Skeletal muscle tissue (tissue), 4 donors: ENCODE results near the gene TTC21A. TPM values are rescaled to one million over a fixed set of nuclear protein-coding genes. Genes with fewer than 3 reads are reported as not detected.

Experiments used
- H3K27ac ChIP-seq: one replicate; pipeline ENCODE4 v1.7.0; 2013; ENCODE audit warnings: mild to moderate bottlenecking, low read depth, low read length, inconsistent platforms
- H3K27me3 ChIP-seq, 3 donors: one replicate each; pipeline ENCODE4 v1.7.0; 2013; ENCODE audit warnings: low read length in 3 of 3; ENCODE audit not compliant: control insufficient read depth in 3 of 3, insufficient read depth in 3 of 3
- H3K36me3 ChIP-seq, 3 donors: one replicate each; pipeline ENCODE4 v1.7.0; 2013; ENCODE audit warnings: low read length in 3 of 3; ENCODE audit not compliant: control insufficient read depth in 3 of 3, insufficient read depth in 3 of 3
- H3K4me1 ChIP-seq, 3 donors: one replicate each; pipeline ENCODE4 v1.7.0; 2013; ENCODE audit warnings: low read length in 3 of 3, mild to moderate bottlenecking in 3 of 3; ENCODE audit not compliant: control insufficient read depth in 3 of 3, insufficient read depth in 3 of 3
- H3K4me3 ChIP-seq, 3 donors: one replicate each; pipeline ENCODE4 v1.7.0; 2013; ENCODE audit warnings: low read length in 3 of 3
- H3K9ac ChIP-seq, 3 donors: one replicate each; pipeline ENCODE4 v1.7.0; 2013; ENCODE audit warnings: low read length in 3 of 3, mild to moderate bottlenecking in 3 of 3, moderate library complexity in 2 of 3, low read depth in 1 of 3
- H3K9me3 ChIP-seq, 3 donors: one replicate each; pipeline ENCODE4 v1.7.0; 2013; ENCODE audit warnings: low read length in 3 of 3; ENCODE audit not compliant: control insufficient read depth in 3 of 3
- total RNA-seq: library from RNA; depleted of rRNA; stranded (reverse); fragments of >200 nt; gene quantifications from one replicate; pipeline ENCODE4 v1.2.3, GENCODE V29; 2014
- donor health status: Osteomylitis.

The TTC21A gene
- total RNA-seq, 1 donor from 2014 or later, result 1.0 TPM

- Histone ChIP-seq H3K27ac (no peak overlapping the region), H3K9ac (no peak overlapping the region), H3K27me3 (no peaks in the 10 kb centered on the region), H3K36me3 (peaks cover 18 to 64% (median 48%) of the 10 kb centered on the region in 3 donors), H3K4me1 (no peaks in the 10 kb centered on the region), H3K9me3 (no peaks in the 10 kb centered on the region), H3K4me3 (no peak overlapping the region)
Measured at GRCh38 chr3:39079530-39079929, 27.9 kb upstream of the TTC21A start.

- Histone ChIP-seq H3K9me3 (no peaks in the 10 kb centered on the region), H3K36me3 (peaks cover 15 to 61% (median 43%) of the 10 kb centered on the region in 3 donors), H3K4me1 (no peaks in the 10 kb centered on the region), H3K4me3 (no peak overlapping the region), H3K9ac (no peak overlapping the region), H3K27me3 (no peaks in the 10 kb centered on the region), H3K27ac (no peak overlapping the region)
Measured at GRCh38 chr3:39080026-39080425, 27.5 kb upstream of the TTC21A start.

GRCh38 chr3:39082666-39083313 is 24.7 kb upstream of the TTC21A start:
- Histone ChIP-seq H3K27ac (no peak overlapping the region), H3K4me3 (no peak overlapping the region), H3K4me1 (no peaks in the 10 kb centered on the region), H3K36me3 (peaks cover 19 to 55% (median 44%) of the 10 kb centered on the region in 3 donors), H3K9me3 (no peaks in the 10 kb centered on the region), H3K9ac (no peak overlapping the region), H3K27me3 (no peaks in the 10 kb centered on the region)

- peaks cover 43 to 63% (median 58%) of the 10 kb centered on the region in 3 donors for H3K36me3 ChIP-seq
- H3K4me1 ChIP-seq, result no peaks in the 10 kb centered on the region
- no peaks in the 10 kb centered on the region for H3K27me3 ChIP-seq
- H3K27ac ChIP-seq, result no peak overlapping the region
- H3K9ac ChIP-seq, result no peak overlapping the region
- no peaks in the 10 kb centered on the region for H3K9me3 ChIP-seq
- no peak overlapping the region for H3K4me3 ChIP-seq
Measured at GRCh38 chr3:39086144-39086543, 21.3 kb upstream of the TTC21A start.

- no peak overlapping the region for H3K9ac ChIP-seq
- H3K9me3 ChIP-seq, result no peaks in the 10 kb centered on the region
- H3K4me3 ChIP-seq, result no peak overlapping the region
- H3K27ac ChIP-seq, result no peak overlapping the region
- no peaks in the 10 kb centered on the region for H3K4me1 ChIP-seq
- H3K36me3 ChIP-seq, result peaks cover 56 to 74% (median 71%) of the 10 kb centered on the region in 3 donors
- H3K27me3 ChIP-seq, result no peaks in the 10 kb centered on the region
Measured at GRCh38 chr3:39088456-39088855, 19.0 kb upstream of the TTC21A start.

GRCh38 chr3:39088889-39089288 is 18.6 kb upstream of the TTC21A start:
- Histone ChIP-seq H3K27ac (no peak overlapping the region), H3K4me1 (no peaks in the 10 kb centered on the region), H3K4me3 (no peak overlapping the region), H3K9me3 (no peaks in the 10 kb centered on the region), H3K36me3 (peaks cover 53 to 78% (median 74%) of the 10 kb centered on the region in 3 donors), H3K27me3 (no peaks in the 10 kb centered on the region), H3K9ac (no peak overlapping the region)

- Histone ChIP-seq H3K36me3 (peaks cover 67 to 86% (median 82%) of the 10 kb centered on the region in 3 donors), H3K4me3 (no peak overlapping the region), H3K9ac (no peak overlapping the region), H3K4me1 (no peaks in the 10 kb centered on the region), H3K27ac (no peak overlapping the region), H3K9me3 (no peaks in the 10 kb centered on the region), H3K27me3 (no peaks in the 10 kb centered on the region)
Measured at GRCh38 chr3:39090922-39091321, 16.6 kb upstream of the TTC21A start.

- Histone ChIP-seq H3K4me3 (no peak overlapping the region), H3K9me3 (no peaks in the 10 kb centered on the region), H3K9ac (no peak overlapping the region), H3K27me3 (no peaks in the 10 kb centered on the region), H3K27ac (no peak overlapping the region), H3K36me3 (peaks cover 71 to 92% (median 86%) of the 10 kb centered on the region in 3 donors), H3K4me1 (no peaks in the 10 kb centered on the region)
Measured at GRCh38 chr3:39094851-39095677, 12.4 kb upstream of the TTC21A start.

GRCh38 chr3:39095778-39096177 is 11.7 kb upstream of the TTC21A start:
- Histone ChIP-seq H3K27ac (no peak overlapping the region), H3K9me3 (no peaks in the 10 kb centered on the region), H3K4me1 (no peaks in the 10 kb centered on the region), H3K36me3 (peaks cover 71 to 88% (median 88%) of the 10 kb centered on the region in 3 donors), H3K4me3 (no peak overlapping the region), H3K9ac (no peak overlapping the region), H3K27me3 (no peaks in the 10 kb centered on the region)

- Histone ChIP-seq H3K27ac (no peak overlapping the region), H3K27me3 (no peaks in the 10 kb centered on the region), H3K9ac (no peak overlapping the region), H3K36me3 (peaks cover 69 to 83% (median 81%) of the 10 kb centered on the region in 3 donors), H3K4me1 (peaks cover 4 to 6% (median 4%) of the 10 kb centered on the region in 3 donors), H3K4me3 (no peak overlapping the region), H3K9me3 (no peaks in the 10 kb centered on the region)
Measured at GRCh38 chr3:39096775-39097174, 10.7 kb upstream of the TTC21A start.
